ENCODE measurements around the gene MSI2.
"Not testable (repeated sequence)": the region's sequence is repeated elsewhere in the genome, so short reads cannot be mapped to it uniquely, and the experiment has no call there.

The MSI2 gene

DNA sequence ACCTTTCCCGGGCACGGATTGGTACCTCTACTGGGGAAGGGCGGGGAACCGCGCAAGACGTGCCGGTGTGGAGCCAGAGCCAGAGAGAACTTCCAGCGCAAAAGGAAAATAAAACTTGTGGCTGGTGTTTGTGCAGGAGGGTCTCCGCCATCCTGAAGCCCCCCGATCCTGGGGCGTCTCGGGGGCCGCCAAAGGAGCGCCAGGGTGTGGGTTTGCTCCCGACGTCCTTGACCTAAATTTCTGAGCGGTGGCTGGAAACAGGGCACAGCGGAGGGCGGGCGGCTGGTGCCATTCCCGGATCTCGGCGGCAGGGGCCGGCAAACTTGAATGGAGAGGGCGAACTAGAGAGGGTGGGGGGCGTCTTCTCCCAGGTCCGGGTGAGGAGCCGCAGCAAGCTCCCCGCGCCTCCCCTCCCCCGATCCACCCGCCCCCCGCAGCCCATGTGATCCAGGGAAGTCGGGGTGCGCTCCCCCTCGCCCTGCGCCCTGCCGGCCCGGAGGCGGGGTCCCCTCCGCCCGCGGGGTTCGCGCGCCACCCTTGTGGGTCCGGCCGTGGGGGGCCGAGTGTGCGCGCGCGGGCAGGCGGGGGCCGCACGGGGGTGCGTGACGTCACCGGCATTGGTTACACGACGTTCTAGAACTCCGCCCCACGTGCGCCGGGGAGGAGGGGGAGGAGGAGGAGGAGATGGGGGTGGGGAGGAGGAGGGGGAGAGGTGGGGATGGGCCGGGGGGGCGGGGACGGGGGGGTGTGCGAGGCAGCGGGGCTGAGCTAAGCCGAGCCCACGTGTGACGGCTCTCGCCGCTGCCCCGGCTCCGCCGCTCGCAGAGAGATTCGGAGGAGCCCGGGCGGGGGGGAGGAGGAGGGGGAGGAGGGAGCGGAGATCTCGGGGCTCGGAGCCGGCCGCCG, at the start of gene MSI2:
MSI2 (plus strand) TSS at position 748 of the 906 bp plus-strand sequence. CDS start 220 bp downstream, outside the sequence.
- DNase-seq: peak; percentile 64

GRCh38 chr17:57206928-57207327, 49.4 kb upstream of the MSI2 start:
- DNase-seq: no peak

DNA sequence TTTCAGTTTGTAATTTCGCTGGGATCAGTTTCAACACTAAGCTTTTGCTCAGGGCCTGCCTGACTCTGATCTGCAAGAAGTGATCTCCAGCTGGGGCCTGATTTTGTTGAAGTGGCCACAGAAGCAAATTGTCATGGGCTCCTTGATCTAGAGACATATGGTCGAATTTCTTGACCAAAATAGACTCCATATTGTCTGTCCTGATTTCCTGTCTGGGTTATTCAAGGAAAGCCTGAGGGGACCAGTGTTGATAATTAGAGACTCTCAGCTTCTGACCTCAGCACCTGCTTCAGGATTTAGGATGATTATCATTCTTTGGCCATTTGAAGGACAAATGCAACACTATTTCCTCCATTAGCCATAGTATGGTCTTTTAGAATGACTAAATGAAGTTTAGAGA, 48.9 kb upstream of the MSI2 start:
- DNase-seq: no peak

GRCh38 chr17:57210224-57210553, 46.1 kb upstream of the MSI2 start:
- DNase-seq: no peak

- DNase-seq: no peak
Observed at GRCh38 chr17:57210972-57211411, 45.3 kb upstream of the MSI2 start.

DNA sequence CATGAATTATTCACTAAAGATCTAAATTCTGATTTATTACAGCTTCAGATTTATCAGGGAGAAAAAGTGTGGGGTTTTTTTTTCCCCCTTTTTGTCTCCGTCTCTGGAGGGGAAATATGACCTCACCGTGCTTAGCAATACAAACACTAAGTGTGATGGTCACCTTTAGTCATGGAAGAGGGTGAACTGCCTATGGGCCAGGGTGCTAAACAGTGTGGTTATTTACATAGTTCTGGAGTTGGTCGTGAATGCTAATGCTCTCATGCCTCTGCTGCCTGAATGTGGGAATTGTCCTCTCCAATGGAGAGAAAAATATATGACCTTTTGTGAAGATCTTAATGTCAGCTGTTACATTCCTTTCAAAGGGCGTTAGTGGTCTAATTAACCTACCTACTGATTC, 44.8 kb upstream of the MSI2 start:
- peak; percentile 30 for DNase-seq

GRCh38 chr17:57213180-57213825, 43.0 kb upstream of the MSI2 start:
- DNase-seq: no peak

- DNase-seq: no peak
Observed at GRCh38 chr17:57215317-57215716, 41.0 kb upstream of the MSI2 start.

GRCh38 chr17:57221366-57222350, 34.7 kb upstream of the MSI2 start:
- DNase-seq: no peak

- not testable (repeated sequence) for DNase-seq
Observed at GRCh38 chr17:57222422-57222821, 33.9 kb upstream of the MSI2 start.

DNA sequence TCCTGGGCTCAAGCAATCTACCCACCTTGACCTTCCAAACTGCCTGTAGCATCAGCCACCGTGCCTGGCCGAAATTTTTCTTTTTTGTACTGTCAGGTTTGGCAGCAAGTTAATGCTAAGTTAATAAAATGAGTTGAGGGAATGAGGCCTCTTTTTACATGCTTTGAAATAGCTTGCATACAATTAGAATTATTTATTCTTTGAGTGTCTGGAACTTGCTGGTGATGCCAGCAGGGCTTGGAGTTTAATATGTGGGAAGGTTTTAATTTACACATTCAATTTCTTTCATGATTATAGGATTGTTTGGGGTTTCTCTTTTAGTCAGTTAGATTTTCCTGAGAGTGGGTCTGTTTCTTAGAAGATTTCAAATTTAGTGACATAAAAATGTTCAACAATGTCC, 31.2 kb upstream of the MSI2 start:
- DNase-seq: no peak

DNA sequence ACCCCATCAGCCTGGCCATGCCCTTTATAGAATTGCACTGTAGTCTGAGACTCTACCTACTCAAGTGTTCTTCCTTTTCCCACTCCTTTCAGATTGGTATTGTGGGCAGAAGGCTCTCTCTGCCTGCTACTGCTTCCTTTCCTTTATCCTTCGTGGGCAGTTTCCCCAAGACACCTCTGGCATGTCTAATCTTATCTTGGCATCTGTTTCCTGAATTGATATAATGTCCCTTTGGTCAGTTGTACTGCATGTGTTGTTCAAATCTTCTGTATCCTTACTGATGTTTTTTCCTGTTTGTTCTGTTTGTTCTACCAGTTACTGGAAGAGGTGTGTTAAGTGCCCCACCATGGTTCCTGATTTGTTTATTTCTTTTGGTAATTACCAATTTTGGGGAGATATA, 29.5 kb upstream of the MSI2 start:
- DNase-seq: no peak

- no peak for DNase-seq
Observed at GRCh38 chr17:57228911-57229310, 27.4 kb upstream of the MSI2 start.

- DNase-seq: no peak
Observed at GRCh38 chr17:57234061-57234738, 22.1 kb upstream of the MSI2 start.

DNA sequence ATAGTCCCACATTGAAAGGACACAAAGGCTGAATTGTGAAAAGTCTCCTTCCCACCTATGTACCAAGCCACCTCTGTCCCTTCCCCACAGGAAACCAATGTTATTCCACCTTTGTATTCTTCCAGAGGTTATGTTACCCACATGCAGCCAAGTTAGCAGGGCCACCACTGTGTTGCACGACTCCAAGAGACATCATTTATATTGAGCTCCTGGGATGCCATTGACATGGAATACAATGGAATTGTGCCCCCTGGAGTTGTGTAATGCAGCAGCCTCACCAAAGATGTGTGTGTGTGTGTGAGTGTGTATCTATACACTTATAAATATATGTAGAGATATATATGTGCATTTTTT, 21.6 kb upstream of the MSI2 start:
- DNase-seq: no peak

GRCh38 chr17:57235124-57235523, 21.2 kb upstream of the MSI2 start:
- DNase-seq: no peak

GRCh38 chr17:57236686-57237299, 19.5 kb upstream of the MSI2 start:
- no peak for DNase-seq

DNA sequence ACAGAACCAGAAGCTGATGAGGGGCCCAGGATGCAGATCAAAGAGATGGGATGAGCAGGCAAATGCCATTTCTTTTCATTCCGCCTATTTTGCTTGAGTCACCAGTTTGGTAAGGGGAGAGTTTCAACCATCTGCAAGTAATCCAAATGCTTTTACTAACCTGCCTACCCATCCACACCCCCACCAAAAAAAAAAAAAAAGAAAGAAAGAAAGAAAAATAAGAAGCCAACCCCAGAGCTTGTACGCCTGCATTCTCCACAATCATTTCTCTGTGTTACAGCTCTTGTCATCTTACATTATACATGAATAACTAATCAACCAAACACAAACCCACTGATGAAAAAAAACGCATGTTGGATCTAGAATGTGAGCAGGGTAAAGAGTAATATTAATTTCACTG, 15.7 kb upstream of the MSI2 start:
- no peak for DNase-seq

GRCh38 chr17:57242148-57242547, 14.2 kb upstream of the MSI2 start:
- peak; percentile 9 for DNase-seq

- peak; percentile 17 for DNase-seq
Observed at GRCh38 chr17:57243171-57243622, 13.1 kb upstream of the MSI2 start.

- DNase-seq: no peak
Observed at GRCh38 chr17:57245786-57246185, 10.5 kb upstream of the MSI2 start.

DNA sequence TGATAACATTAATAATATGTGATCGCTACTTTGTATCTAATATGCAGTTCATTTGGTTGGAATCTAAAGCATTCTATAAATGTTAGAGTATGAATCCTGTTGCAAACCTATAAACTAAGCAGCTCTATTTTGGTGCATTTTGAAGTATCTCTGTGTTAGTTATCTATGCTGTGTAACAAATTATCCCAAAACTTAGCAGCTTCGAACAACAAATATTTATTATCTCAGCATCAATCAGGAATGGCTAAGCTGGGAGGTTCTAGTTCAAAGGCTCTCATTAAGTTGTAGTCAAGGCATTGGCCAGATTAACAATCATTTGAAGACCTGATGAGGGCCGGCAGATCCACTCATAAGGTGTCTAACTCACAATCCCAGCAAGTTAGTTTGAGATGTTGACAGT, 10.1 kb upstream of the MSI2 start:
- DNase-seq: no peak

Measured in DMS153 (cell line).